SK-N-SH (cell line): Measurements from ENCODE around the gene CDCP2. TPM values are rescaled to one million over a fixed set of nuclear protein-coding genes. Genes with fewer than 3 reads are reported as not detected.

Experiments
- CTCF ChIA-PET: fragments of 300-600, 350-600 bp; formaldehyde crosslinking; extraction: SDS; loops from one replicate; lab custom pipeline; 2021; lab: Yijun Ruan, JAX
- POLR2A ChIA-PET: fragments of 350-600 bp; sonication (Branson Sonifier 250); formaldehyde crosslinking; extraction: SDS; loops from one replicate; lab custom pipeline; 2020; ENCODE audit warnings: antibody characterized with exemption, inconsistent platforms; lab: Yijun Ruan, JAX
- DNase-seq: peaks from one replicate; pipeline ENCODE4 v3.0.0; 2012
- H2AFZ ChIP-seq: fragments of 200-600 bp; sonication (generic); 2 replicates; pipeline ENCODE4 v1.8.1; 2016; ENCODE audit warnings: antibody characterized with exemption, mild to moderate bottlenecking, low read depth
- H3F3A ChIP-seq: fragments of 200-600 bp; sonication (generic); replicated peaks from 2 replicates; pipeline ENCODE3; 2016; ENCODE audit warnings: antibody characterized with exemption, mild to moderate bottlenecking; ENCODE audit not compliant: insufficient read depth
- H3K27ac ChIP-seq, 2 experiments: fragments of 200-500 bp in 1 of 2; fragments of 200-600 bp in 1 of 2; sonication (Bioruptor generic) in 1 of 2; sonication (generic), shearing (Covaris generic) in 1 of 2; 2 replicates each; pipeline versions ENCODE4 v1.5.1 to v1.6.1; 2014 to 2016; ENCODE audit warnings: low read depth in 2 of 2, inconsistent platforms in 1 of 2, low read length in 1 of 2, mild to moderate bottlenecking in 1 of 2, mixed read lengths in 1 of 2
- H3K27me3 ChIP-seq: fragments of 200-600 bp; sonication (generic), shearing (Covaris generic); 2 replicates; pipeline ENCODE4 v1.6.1; 2016; ENCODE audit warnings: mixed run types; ENCODE audit not compliant: insufficient read depth
- H3K36me3 ChIP-seq, 2 experiments: fragments of 200-500 bp in 1 of 2; fragments of 200-600 bp in 1 of 2; sonication (Bioruptor generic) in 1 of 2; sonication (generic) in 1 of 2; replicated peaks in 1 of 2; 2 replicates each; pipeline versions ENCODE3 to v1.5.1; 2014 to 2016; ENCODE audit warnings: low read length in 1 of 2, mild to moderate bottlenecking in 1 of 2; ENCODE audit not compliant: insufficient read depth in 2 of 2, control insufficient read depth in 1 of 2
- H3K4me1 ChIP-seq, 2 experiments: fragments of 200-500 bp in 1 of 2; fragments of 200-600 bp in 1 of 2; sonication (Bioruptor generic) in 1 of 2; sonication (generic), shearing (Covaris generic) in 1 of 2; 2 replicates each; pipeline versions ENCODE4 v1.5.1 to v1.6.1; 2014 to 2016; ENCODE audit warnings: low read depth in 1 of 2, low read length in 1 of 2, mixed run types in 1 of 2; ENCODE audit not compliant: insufficient read depth in 2 of 2, control insufficient read depth in 1 of 2
- H3K4me2 ChIP-seq: fragments of 200-600 bp; sonication (generic), shearing (Covaris generic); 2 replicates; pipeline ENCODE4 v1.6.1; 2017; ENCODE audit warnings: mixed run types
- H3K4me3 ChIP-seq, 2 experiments: fragments of 200-500 bp in 1 of 2; fragments of 200-600 bp in 1 of 2; sonication (Bioruptor generic) in 1 of 2; sonication (generic), shearing (Covaris generic) in 1 of 2; 2 replicates each; pipeline versions ENCODE4 v1.5.1 to v1.8.1; 2014 to 2016; ENCODE audit warnings: low read depth in 2 of 2, inconsistent platforms in 1 of 2, low read length in 1 of 2, mild to moderate bottlenecking in 1 of 2, mixed read lengths in 1 of 2, moderate library complexity in 1 of 2
- H3K79me2 ChIP-seq: fragments of 200-600 bp; sonication (generic); 2 replicates; pipeline ENCODE4 v1.8.1; 2017; ENCODE audit warnings: mild to moderate bottlenecking; ENCODE audit not compliant: insufficient read depth
- H3K9ac ChIP-seq: fragments of 200-600 bp; sonication (generic); 2 replicates; pipeline ENCODE4 v1.6.1; 2017; ENCODE audit warnings: mixed run types
- H3K9me2 ChIP-seq: fragments of 200-600 bp; sonication (generic); 2 replicates; pipeline ENCODE4 v1.6.1; 2017; ENCODE audit warnings: mixed run types
- H3K9me3 ChIP-seq: fragments of 200-600 bp; sonication (generic); 2 replicates; pipeline ENCODE4 v1.6.1; 2017; ENCODE audit warnings: mixed run types, mild to moderate bottlenecking, moderate library complexity
- H4K20me1 ChIP-seq: fragments of 200-600 bp; sonication (generic); 2 replicates; pipeline ENCODE4 v1.6.1; 2017; ENCODE audit warnings: mild to moderate bottlenecking, mixed run types; ENCODE audit not compliant: insufficient read depth
- CHD2 ChIP-seq: fragments of 150-350 bp; IDR thresholded peaks from 2 replicates; pipeline ENCODE4 v1.6.1; 2018; ENCODE audit warnings: low read length; ENCODE audit not compliant: partially characterized antibody
- EZH2phosphoT487 ChIP-seq: fragments of 200-600 bp; sonication (generic); IDR thresholded peaks from 2 replicates; pipeline ENCODE4 v1.6.1; 2017; ENCODE audit warnings: low read depth, mixed run types, mild to moderate bottlenecking, antibody characterized with exemption, moderate library complexity, borderline replicate concordance
- FOXJ3 ChIP-seq: sonication (generic); formaldehyde crosslinking; IDR thresholded peaks from 2 replicates; pipeline ENCODE4 v1.5.1; 2020; ENCODE audit warnings: mild to moderate bottlenecking, missing genetic modification reagents
- MXI1 ChIP-seq: IDR thresholded peaks from 2 replicates; pipeline ENCODE4 v1.6.1; 2012; ENCODE audit warnings: mild to moderate bottlenecking, low read depth, low read length, improper control_type of control experiment
- NRF1 ChIP-seq: IDR thresholded peaks from 2 replicates; pipeline ENCODE4 v1.6.1; 2012; ENCODE audit warnings: low read depth, mild to moderate bottlenecking, low read length
- POLR2AphosphoS5 ChIP-seq: IDR thresholded peaks from 2 replicates; pipeline ENCODE4 v1.6.1; 2012; ENCODE audit warnings: low read depth, low read length
- RAD21 ChIP-seq: IDR thresholded peaks from 2 replicates; pipeline ENCODE4 v1.6.1; 2012; ENCODE audit warnings: mild to moderate bottlenecking, low read length
- RFX5 ChIP-seq: IDR thresholded peaks from 2 replicates; pipeline ENCODE4 v1.6.1; 2012; ENCODE audit warnings: mild to moderate bottlenecking, improper control_type of control experiment, low read length
- SIN3A ChIP-seq: IDR thresholded peaks from 2 replicates; pipeline ENCODE4 v1.6.1; 2012; ENCODE audit warnings: low read depth, mild to moderate bottlenecking, low read length, moderate library complexity, borderline replicate concordance
- TCF12 ChIP-seq: IDR thresholded peaks from 2 replicates; pipeline ENCODE4 v1.4.0; 2012
- TEAD4 ChIP-seq: IDR thresholded peaks from 2 replicates; pipeline ENCODE4 v1.4.0; 2012; ENCODE audit warnings: mild to moderate bottlenecking, borderline replicate concordance; ENCODE audit not compliant: insufficient read depth
- USF1 ChIP-seq: IDR thresholded peaks from 2 replicates; pipeline ENCODE4 v1.4.0; 2012; ENCODE audit warnings: low read depth, borderline replicate concordance
- YY1 ChIP-seq: IDR thresholded peaks from 2 replicates; pipeline ENCODE4 v1.4.0; 2012; ENCODE audit warnings: low read depth, mild to moderate bottlenecking
- ZBTB33 ChIP-seq: IDR thresholded peaks from 2 replicates; pipeline ENCODE4 v1.4.0; 2012; ENCODE audit warnings: low read depth, borderline replicate concordance
- WGBS: methylation state at CpG from one replicate; pipeline ENCODE4 v1.1.6; 2017; ENCODE audit warnings: low lambda C conversion rate; 5-methylcytosine and 5-hydroxymethylcytosine counted together
- polyA plus RNA-seq, 3 experiments: library from polyadenylated mRNA; depleted of rRNA; stranded (reverse); fragments of >200 nt; gene quantifications; 2 replicates each; pipeline ENCODE4 v1.2.3, GENCODE V29; 2012
- TF ChIP-seq, protein P1 (sequence below): IDR thresholded peaks from 2 replicates; pipeline ENCODE4; 2012
- TF ChIP-seq, protein P2 (sequence below): IDR thresholded peaks from 2 replicates; pipeline ENCODE4 v1.6.1; 2012; ENCODE audit warnings: mild to moderate bottlenecking, low read depth, low read length, moderate library complexity

CDCP2 gene
- polyA plus RNA-seq, 1 of the 3 experiments (the other 2 are of a cell fraction), result not detected

DNA sequence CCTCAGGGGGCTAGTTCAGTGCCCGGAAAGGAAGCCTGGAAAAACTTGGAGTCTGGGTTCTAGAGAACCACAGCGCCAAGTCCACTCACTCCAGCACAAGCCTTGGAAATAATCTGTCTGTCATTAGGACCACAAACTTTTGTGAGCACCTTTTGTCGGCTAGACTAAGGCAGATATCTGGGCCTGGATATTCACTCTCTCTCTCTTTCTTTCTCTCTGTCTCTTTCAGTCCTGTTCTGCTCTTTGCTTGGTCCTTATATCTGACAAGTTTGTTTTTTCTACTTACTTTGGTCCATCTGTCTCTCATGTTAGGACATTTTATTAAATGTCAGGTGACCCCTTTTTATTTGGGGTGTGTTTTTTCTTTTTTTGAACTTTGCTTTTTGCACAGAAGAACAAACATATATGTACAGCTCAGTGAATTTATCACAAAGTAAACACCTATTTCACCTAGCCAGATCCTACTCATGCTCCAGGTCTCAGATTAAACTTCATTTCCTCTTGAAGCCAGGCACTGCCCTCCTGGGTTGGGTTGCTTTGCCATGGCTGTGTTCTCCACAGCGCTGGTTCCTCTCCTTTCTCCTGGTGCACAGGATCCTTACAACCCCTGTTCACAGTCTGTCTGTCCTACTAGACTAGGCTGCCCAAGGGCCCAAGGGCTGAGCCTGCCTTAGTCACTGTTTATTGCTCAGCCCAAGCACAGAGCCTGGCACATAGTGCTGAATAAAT lies 58.6 kb downstream of the CDCP2 start:
- no peak overlapping the region for H2AFZ ChIP-seq
- H3K79me2 ChIP-seq, result no peaks in the 10 kb centered on the region
- peaks cover 0 to 29% of the 10 kb centered on the region in 2 experiments for H3K36me3 ChIP-seq
- POLR2A ChIA-PET, result no interaction called here
- H3F3A ChIP-seq, result no peaks in the 10 kb centered on the region
- no peaks in the 10 kb centered on the region for H3K9me2 ChIP-seq
- H3K4me3 ChIP-seq, result no peak overlapping the region
- no peaks in the 10 kb centered on the region for H3K27me3 ChIP-seq
- H4K20me1 ChIP-seq, result no peaks in the 10 kb centered on the region
- peaks cover 0 to 16% of the 10 kb centered on the region in 2 experiments; a peak in 2 of 4 replicates for H3K4me1 ChIP-seq
- no peak overlapping the region for H3K9ac ChIP-seq
- TF ChIP-seq, protein P1, sequence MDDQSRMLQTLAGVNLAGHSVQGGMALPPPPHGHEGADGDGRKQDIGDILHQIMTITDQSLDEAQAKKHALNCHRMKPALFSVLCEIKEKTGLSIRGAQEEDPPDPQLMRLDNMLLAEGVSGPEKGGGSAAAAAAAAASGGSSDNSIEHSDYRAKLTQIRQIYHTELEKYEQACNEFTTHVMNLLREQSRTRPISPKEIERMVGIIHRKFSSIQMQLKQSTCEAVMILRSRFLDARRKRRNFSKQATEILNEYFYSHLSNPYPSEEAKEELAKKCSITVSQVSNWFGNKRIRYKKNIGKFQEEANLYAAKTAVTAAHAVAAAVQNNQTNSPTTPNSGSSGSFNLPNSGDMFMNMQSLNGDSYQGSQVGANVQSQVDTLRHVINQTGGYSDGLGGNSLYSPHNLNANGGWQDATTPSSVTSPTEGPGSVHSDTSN, result no peak
- TF ChIP-seq CHD2 (no peak), SIN3A (no peak), MXI1 (no peak), NRF1 (no peak), EZH2phosphoT487 (no peak), USF1 (no peak)
- TF ChIP-seq, protein P2, sequence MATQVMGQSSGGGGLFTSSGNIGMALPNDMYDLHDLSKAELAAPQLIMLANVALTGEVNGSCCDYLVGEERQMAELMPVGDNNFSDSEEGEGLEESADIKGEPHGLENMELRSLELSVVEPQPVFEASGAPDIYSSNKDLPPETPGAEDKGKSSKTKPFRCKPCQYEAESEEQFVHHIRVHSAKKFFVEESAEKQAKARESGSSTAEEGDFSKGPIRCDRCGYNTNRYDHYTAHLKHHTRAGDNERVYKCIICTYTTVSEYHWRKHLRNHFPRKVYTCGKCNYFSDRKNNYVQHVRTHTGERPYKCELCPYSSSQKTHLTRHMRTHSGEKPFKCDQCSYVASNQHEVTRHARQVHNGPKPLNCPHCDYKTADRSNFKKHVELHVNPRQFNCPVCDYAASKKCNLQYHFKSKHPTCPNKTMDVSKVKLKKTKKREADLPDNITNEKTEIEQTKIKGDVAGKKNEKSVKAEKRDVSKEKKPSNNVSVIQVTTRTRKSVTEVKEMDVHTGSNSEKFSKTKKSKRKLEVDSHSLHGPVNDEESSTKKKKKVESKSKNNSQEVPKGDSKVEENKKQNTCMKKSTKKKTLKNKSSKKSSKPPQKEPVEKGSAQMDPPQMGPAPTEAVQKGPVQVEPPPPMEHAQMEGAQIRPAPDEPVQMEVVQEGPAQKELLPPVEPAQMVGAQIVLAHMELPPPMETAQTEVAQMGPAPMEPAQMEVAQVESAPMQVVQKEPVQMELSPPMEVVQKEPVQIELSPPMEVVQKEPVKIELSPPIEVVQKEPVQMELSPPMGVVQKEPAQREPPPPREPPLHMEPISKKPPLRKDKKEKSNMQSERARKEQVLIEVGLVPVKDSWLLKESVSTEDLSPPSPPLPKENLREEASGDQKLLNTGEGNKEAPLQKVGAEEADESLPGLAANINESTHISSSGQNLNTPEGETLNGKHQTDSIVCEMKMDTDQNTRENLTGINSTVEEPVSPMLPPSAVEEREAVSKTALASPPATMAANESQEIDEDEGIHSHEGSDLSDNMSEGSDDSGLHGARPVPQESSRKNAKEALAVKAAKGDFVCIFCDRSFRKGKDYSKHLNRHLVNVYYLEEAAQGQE, result no peak
- H3K9me3 ChIP-seq, result no peaks in the 10 kb centered on the region
- no peak overlapping the region; a peak in 1 of 4 replicates for H3K27ac ChIP-seq
- CTCF ChIA-PET, result interaction anchor here (0.7 to 3.9 kb wide), 3 partner anchors 10 to 20 kb away, joined by 3 to 17 read pairs (median 4); no protein-coding TSS in a partner anchor
- 97% methylated on average over 4 of the region's 4 CpGs for WGBS
- DNase-seq, result no peak
- H3K4me2 ChIP-seq, result no peak overlapping the region

- ChIA-PET POLR2A (no interaction called here), CTCF (interaction anchor here (3.2 kb wide), 1 partner anchor 10 kb away, joined by 11 read pairs; no protein-coding TSS in a partner anchor)
- no peak overlapping the region for H3K27ac ChIP-seq
- H2AFZ ChIP-seq, result no peak overlapping the region
- no peaks in the 10 kb centered on the region for H3K9me2 ChIP-seq
- H3K79me2 ChIP-seq, result no peaks in the 10 kb centered on the region
- peaks cover 0 to 22% of the 10 kb centered on the region in 2 experiments for H3K36me3 ChIP-seq
- 75% methylated on average over 3 of the region's 3 CpGs for WGBS
- H3K4me1 ChIP-seq, result peaks cover 0 to 14% of the 10 kb centered on the region in 2 experiments; a peak in 2 of 4 replicates
- no peaks in the 10 kb centered on the region for H3K27me3 ChIP-seq
- DNase-seq, result no peak
- no peak overlapping the region for H3K9ac ChIP-seq
- no peak overlapping the region for H3K4me2 ChIP-seq
- no peak for TF ChIP-seq TEAD4
- no peak for TF ChIP-seq YY1
- TF ChIP-seq MXI1, result no peak
- TF ChIP-seq RAD21, result no peak
- TF ChIP-seq ZBTB33, result no peak
- TF ChIP-seq TCF12, result no peak
- no peak for TF ChIP-seq RFX5
- TF ChIP-seq POLR2AphosphoS5, result no peak
- no peak for TF ChIP-seq FOXJ3 (CRISPR knock-in tag)
- no peaks in the 10 kb centered on the region for H3F3A ChIP-seq
- H3K9me3 ChIP-seq, result no peaks in the 10 kb centered on the region
- no peak overlapping the region for H3K4me3 ChIP-seq
- H4K20me1 ChIP-seq, result no peaks in the 10 kb centered on the region
These were observed 61.1 kb downstream of the CDCP2 start for GRCh38 chr1:54091666-54092065.
